Hepatocyte (in vitro differentiated cells): ENCODE results near the gene BCAS3.

ENCODE experiments used
- CTCF ChIP-seq: fragments of 200-600 bp; sonication (generic); IDR thresholded peaks from 2 replicates; pipeline ENCODE4 v1.5.1; 2016; ENCODE audit warnings: antibody characterized with exemption, mild to moderate bottlenecking; ENCODE audit not compliant: poor library complexity
- EZH2 ChIP-seq: fragments of 200-600 bp; sonication (generic); IDR thresholded peaks from 2 replicates; pipeline ENCODE4 v1.6.1; 2016; ENCODE audit warnings: antibody characterized with exemption, mild to moderate bottlenecking, borderline replicate concordance

GRCh38 chr17:61206922-61207321 lies 529.3 kb downstream of the BCAS3 start:
- no peak for TF ChIP-seq EZH2
- no peak for TF ChIP-seq CTCF
